KOPT-K1 (cell line): ENCODE data around the gene FOXC2.

Source experiments
- H3K27ac ChIP-seq: fragments of 200-600 bp; sonication (generic); 2 replicates; pipeline ENCODE4 v1.5.1; 2016; ENCODE audit warnings: antibody characterized with exemption, mild to moderate bottlenecking, low read depth, low read length; ENCODE audit not compliant: poor library complexity, severe bottlenecking
- H3K36me3 ChIP-seq: fragments of 200-600 bp; sonication (generic); 2 replicates; pipeline ENCODE4 v1.5.1; 2017; ENCODE audit warnings: antibody characterized with exemption, mild to moderate bottlenecking, low read length, moderate library complexity; ENCODE audit not compliant: insufficient read depth
- H3K9me3 ChIP-seq: fragments of 200-600 bp; sonication (generic); 2 replicates; pipeline ENCODE4 v1.5.1; 2017; ENCODE audit warnings: antibody characterized with exemption, low read length, mild to moderate bottlenecking; ENCODE audit not compliant: insufficient read depth, poor library complexity, severe bottlenecking

The FOXC2 gene

GRCh38 chr16:86616906-86617305 lies 50.3 kb downstream of the FOXC2 start:
- Histone ChIP-seq H3K27ac (no peak overlapping the region), H3K36me3 (no peaks in the 10 kb centered on the region), H3K9me3 (no peaks in the 10 kb centered on the region)

- Histone ChIP-seq H3K36me3 (no peaks in the 10 kb centered on the region), H3K27ac (no peak overlapping the region), H3K9me3 (no peaks in the 10 kb centered on the region)
Observed at GRCh38 chr16:86618431-86619238, 52.0 kb downstream of the FOXC2 start.
